Measurements from ENCODE around the gene PCIF1.
A peak's percentile ranks its signal among the peaks of the same experiment; 100 is the strongest.

Gene PCIF1

DNA sequence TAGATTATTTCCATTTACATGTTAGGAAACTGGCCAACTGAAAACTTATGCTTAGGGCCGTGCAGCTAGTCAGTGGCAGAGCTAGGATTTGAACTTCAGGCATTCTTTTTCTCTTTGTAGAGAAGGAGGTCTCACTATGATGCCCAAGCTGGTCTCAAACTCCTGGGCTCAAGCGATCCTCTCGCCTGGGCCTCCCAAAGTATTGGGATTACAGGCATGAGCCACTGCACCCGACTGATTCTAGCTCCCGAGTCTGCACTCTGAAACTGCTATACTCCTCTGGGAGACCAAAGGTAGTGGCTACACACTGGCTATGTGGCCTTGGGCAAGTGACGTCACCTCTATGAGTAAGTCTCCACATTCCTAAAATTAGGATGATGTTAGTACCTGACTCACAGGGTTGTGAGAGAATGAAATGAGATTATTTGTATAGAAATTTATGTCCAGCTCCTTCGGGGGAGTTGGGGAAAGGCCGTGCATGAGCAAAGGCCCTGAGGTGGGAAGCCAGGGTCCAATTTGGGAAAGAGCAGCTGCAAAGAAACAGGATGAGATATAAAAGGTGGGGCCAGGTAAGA, 28.9 kb upstream of the PCIF1 start (continued):
- TF ChIP-seq, protein P1, sequence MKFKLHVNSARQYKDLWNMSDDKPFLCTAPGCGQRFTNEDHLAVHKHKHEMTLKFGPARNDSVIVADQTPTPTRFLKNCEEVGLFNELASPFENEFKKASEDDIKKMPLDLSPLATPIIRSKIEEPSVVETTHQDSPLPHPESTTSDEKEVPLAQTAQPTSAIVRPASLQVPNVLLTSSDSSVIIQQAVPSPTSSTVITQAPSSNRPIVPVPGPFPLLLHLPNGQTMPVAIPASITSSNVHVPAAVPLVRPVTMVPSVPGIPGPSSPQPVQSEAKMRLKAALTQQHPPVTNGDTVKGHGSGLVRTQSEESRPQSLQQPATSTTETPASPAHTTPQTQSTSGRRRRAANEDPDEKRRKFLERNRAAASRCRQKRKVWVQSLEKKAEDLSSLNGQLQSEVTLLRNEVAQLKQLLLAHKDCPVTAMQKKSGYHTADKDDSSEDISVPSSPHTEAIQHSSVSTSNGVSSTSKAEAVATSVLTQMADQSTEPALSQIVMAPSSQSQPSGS (tag by site-specific recombination; IDR thresholded peaks at IDR 0.05; ENCODE audit: low read depth): peak; percentile 71
- TF ChIP-seq, protein P2, sequence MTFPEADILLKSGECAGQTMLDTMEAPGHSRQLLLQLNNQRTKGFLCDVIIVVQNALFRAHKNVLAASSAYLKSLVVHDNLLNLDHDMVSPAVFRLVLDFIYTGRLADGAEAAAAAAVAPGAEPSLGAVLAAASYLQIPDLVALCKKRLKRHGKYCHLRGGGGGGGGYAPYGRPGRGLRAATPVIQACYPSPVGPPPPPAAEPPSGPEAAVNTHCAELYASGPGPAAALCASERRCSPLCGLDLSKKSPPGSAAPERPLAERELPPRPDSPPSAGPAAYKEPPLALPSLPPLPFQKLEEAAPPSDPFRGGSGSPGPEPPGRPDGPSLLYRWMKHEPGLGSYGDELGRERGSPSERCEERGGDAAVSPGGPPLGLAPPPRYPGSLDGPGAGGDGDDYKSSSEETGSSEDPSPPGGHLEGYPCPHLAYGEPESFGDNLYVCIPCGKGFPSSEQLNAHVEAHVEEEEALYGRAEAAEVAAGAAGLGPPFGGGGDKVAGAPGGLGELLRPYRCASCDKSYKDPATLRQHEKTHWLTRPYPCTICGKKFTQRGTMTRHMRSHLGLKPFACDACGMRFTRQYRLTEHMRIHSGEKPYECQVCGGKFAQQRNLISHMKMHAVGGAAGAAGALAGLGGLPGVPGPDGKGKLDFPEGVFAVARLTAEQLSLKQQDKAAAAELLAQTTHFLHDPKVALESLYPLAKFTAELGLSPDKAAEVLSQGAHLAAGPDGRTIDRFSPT (tag by site-specific recombination; IDR thresholded peaks at IDR 0.05): 0 out of 2 replicates have a peak, but pooled peaks have one; percentile 18
- TF ChIP-seq ZNF274 (IDR thresholded peaks at IDR 0.05; ENCODE audit: low read length): no peak
- TF ChIP-seq ZNF274 (tag by site-specific recombination; IDR thresholded peaks at IDR 0.05; ENCODE audit: borderline replicate concordance): no peak
- TF ChIP-seq GLIS1 (tag by site-specific recombination; IDR thresholded peaks at IDR 0.05): 0 out of 2 replicates have a peak, but pooled peaks have one; percentile 10
- no peak for TF ChIP-seq ZNF596 (tag by site-specific recombination; IDR thresholded peaks at IDR 0.05)
- no peak for TF ChIP-seq SETDB1 (IDR thresholded peaks at IDR 0.05; ENCODE audit: insufficient read length, low read length)
- TF ChIP-seq, protein P3, sequence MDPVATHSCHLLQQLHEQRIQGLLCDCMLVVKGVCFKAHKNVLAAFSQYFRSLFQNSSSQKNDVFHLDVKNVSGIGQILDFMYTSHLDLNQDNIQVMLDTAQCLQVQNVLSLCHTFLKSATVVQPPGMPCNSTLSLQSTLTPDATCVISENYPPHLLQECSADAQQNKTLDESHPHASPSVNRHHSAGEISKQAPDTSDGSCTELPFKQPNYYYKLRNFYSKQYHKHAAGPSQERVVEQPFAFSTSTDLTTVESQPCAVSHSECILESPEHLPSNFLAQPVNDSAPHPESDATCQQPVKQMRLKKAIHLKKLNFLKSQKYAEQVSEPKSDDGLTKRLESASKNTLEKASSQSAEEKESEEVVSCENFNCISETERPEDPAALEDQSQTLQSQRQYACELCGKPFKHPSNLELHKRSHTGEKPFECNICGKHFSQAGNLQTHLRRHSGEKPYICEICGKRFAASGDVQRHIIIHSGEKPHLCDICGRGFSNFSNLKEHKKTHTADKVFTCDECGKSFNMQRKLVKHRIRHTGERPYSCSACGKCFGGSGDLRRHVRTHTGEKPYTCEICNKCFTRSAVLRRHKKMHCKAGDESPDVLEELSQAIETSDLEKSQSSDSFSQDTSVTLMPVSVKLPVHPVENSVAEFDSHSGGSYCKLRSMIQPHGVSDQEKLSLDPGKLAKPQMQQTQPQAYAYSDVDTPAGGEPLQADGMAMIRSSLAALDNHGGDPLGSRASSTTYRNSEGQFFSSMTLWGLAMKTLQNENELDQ (tag by site-specific recombination; IDR thresholded peaks at IDR 0.05; ENCODE audit: low read depth): no peak
- TF ChIP-seq ZFP37 (tag by site-specific recombination; IDR thresholded peaks at IDR 0.05): peak; percentile 55; the same call in 1 of the 2 replicates
- no peak for TF ChIP-seq ZNF169 (tag by site-specific recombination; IDR thresholded peaks at IDR 0.05)
- TF ChIP-seq ZNF791 (tag by site-specific recombination; IDR thresholded peaks at IDR 0.05): no peak
- TF ChIP-seq, protein P4, sequence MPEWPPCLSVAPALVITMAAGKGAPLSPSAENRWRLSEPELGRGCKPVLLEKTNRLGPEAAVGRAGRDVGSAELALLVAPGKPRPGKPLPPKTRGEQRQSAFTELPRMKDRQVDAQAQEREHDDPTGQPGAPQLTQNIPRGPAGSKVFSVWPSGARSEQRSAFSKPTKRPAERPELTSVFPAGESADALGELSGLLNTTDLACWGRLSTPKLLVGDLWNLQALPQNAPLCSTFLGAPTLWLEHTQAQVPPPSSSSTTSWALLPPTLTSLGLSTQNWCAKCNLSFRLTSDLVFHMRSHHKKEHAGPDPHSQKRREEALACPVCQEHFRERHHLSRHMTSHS (tag by site-specific recombination; IDR thresholded peaks at IDR 0.05): no peak
- TF ChIP-seq ZNF239 (tag by site-specific recombination; IDR thresholded peaks at IDR 0.05): no peak
- TF ChIP-seq, protein P5, sequence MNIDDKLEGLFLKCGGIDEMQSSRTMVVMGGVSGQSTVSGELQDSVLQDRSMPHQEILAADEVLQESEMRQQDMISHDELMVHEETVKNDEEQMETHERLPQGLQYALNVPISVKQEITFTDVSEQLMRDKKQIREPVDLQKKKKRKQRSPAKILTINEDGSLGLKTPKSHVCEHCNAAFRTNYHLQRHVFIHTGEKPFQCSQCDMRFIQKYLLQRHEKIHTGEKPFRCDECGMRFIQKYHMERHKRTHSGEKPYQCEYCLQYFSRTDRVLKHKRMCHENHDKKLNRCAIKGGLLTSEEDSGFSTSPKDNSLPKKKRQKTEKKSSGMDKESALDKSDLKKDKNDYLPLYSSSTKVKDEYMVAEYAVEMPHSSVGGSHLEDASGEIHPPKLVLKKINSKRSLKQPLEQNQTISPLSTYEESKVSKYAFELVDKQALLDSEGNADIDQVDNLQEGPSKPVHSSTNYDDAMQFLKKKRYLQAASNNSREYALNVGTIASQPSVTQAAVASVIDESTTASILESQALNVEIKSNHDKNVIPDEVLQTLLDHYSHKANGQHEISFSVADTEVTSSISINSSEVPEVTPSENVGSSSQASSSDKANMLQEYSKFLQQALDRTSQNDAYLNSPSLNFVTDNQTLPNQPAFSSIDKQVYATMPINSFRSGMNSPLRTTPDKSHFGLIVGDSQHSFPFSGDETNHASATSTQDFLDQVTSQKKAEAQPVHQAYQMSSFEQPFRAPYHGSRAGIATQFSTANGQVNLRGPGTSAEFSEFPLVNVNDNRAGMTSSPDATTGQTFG (tag by site-specific recombination; IDR thresholded peaks at IDR 0.05; ENCODE audit: borderline replicate concordance): no peak
- TF ChIP-seq ZNF433 (tag by site-specific recombination; IDR thresholded peaks at IDR 0.05; ENCODE audit: low read depth): no peak
- TF ChIP-seq REPIN1 (tag by site-specific recombination; IDR thresholded peaks at IDR 0.05; ENCODE audit: low read depth): no peak
- TF ChIP-seq ZNF423 (tag by site-specific recombination; IDR thresholded peaks at IDR 0.05): no peak
- no peak for TF ChIP-seq ZNF837 (tag by site-specific recombination; IDR thresholded peaks at IDR 0.05)
- no peak for TF ChIP-seq ZBTB1 (tag by site-specific recombination; IDR thresholded peaks at IDR 0.05)
- no peak for TF ChIP-seq ZNF324 (tag by site-specific recombination; IDR thresholded peaks at IDR 0.05)
- TF ChIP-seq, protein P6, sequence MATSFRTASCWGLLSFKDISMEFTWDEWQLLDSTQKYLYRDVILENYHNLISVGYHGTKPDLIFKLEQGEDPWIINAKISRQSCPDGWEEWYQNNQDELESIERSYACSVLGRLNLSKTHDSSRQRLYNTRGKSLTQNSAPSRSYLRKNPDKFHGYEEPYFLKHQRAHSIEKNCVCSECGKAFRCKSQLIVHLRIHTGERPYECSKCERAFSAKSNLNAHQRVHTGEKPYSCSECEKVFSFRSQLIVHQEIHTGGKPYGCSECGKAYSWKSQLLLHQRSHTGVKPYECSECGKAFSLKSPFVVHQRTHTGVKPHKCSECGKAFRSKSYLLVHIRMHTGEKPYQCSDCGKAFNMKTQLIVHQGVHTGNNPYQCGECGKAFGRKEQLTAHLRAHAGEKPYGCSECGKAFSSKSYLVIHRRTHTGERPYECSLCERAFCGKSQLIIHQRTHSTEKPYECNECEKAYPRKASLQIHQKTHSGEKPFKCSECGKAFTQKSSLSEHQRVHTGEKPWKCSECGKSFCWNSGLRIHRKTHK (tag by site-specific recombination; IDR thresholded peaks at IDR 0.05): no peak

Measured in HEK293 (cell line).